ENCODE measurements around the gene ISL2.

DNA sequence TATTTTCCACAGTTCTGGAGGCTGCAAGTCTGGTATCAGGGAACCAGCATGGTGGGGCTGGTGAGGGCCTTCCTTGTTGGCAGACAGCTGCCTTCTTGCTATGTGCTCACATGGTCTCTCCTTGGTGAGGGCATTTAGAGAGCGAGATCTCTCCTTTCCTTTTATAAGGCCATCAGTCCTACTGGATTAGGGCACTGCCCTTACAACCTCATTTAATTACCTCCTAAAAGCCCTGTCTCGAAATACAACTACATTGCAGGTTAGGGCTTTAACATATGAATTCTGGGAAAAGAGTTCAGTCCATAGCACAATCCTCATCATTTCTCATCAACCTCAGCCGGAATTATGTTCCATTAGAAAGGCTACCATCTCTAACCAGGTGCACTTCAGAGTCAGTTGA, 21.9 kb downstream of the ISL2 start:
- no peak for TF ChIP-seq RAD21 (conservative IDR thresholded peaks at IDR 0.05 in 1 of 2, IDR thresholded peaks at IDR 0.05 in 1 of 2)
- no peak for TF ChIP-seq KDM1A (IDR thresholded peaks at IDR 0.05; ENCODE audit: low read depth)
- no peak for TF ChIP-seq CTCF (IDR thresholded peaks at IDR 0.05)
- no peak for TF ChIP-seq CEBPB (IDR thresholded peaks at IDR 0.05)
- TF ChIP-seq, protein P1, sequence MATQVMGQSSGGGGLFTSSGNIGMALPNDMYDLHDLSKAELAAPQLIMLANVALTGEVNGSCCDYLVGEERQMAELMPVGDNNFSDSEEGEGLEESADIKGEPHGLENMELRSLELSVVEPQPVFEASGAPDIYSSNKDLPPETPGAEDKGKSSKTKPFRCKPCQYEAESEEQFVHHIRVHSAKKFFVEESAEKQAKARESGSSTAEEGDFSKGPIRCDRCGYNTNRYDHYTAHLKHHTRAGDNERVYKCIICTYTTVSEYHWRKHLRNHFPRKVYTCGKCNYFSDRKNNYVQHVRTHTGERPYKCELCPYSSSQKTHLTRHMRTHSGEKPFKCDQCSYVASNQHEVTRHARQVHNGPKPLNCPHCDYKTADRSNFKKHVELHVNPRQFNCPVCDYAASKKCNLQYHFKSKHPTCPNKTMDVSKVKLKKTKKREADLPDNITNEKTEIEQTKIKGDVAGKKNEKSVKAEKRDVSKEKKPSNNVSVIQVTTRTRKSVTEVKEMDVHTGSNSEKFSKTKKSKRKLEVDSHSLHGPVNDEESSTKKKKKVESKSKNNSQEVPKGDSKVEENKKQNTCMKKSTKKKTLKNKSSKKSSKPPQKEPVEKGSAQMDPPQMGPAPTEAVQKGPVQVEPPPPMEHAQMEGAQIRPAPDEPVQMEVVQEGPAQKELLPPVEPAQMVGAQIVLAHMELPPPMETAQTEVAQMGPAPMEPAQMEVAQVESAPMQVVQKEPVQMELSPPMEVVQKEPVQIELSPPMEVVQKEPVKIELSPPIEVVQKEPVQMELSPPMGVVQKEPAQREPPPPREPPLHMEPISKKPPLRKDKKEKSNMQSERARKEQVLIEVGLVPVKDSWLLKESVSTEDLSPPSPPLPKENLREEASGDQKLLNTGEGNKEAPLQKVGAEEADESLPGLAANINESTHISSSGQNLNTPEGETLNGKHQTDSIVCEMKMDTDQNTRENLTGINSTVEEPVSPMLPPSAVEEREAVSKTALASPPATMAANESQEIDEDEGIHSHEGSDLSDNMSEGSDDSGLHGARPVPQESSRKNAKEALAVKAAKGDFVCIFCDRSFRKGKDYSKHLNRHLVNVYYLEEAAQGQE (IDR thresholded peaks at IDR 0.05) = no peak
- no peak for TF ChIP-seq CHD4 (IDR thresholded peaks at IDR 0.05; ENCODE audit: borderline replicate concordance)
- no peak for TF ChIP-seq POLR2A (IDR thresholded peaks at IDR 0.05; ENCODE audit: low read length)
- TF ChIP-seq MYC (IDR thresholded peaks at IDR 0.05; ENCODE audit: borderline replicate concordance, low read length) = no peak
- TF ChIP-seq MAZ (IDR thresholded peaks at IDR 0.05; ENCODE audit: borderline replicate concordance, low read depth, low read length) = no peak
- no peak for TF ChIP-seq EP300 (IDR thresholded peaks at IDR 0.05)
- no peak for TF ChIP-seq JUNB (IDR thresholded peaks at IDR 0.05)
